ENCODE data around the gene SIK2. TPM values are rescaled to one million over a fixed set of nuclear protein-coding genes. Genes with fewer than 3 reads are reported as not detected.

SIK2 gene
- total RNA-seq, 3 donors from 2014 or later (not counting 1 experiment from before 2014, with no cell fraction given) = 7.1 to 14.3 (median 8.4) TPM

DNA sequence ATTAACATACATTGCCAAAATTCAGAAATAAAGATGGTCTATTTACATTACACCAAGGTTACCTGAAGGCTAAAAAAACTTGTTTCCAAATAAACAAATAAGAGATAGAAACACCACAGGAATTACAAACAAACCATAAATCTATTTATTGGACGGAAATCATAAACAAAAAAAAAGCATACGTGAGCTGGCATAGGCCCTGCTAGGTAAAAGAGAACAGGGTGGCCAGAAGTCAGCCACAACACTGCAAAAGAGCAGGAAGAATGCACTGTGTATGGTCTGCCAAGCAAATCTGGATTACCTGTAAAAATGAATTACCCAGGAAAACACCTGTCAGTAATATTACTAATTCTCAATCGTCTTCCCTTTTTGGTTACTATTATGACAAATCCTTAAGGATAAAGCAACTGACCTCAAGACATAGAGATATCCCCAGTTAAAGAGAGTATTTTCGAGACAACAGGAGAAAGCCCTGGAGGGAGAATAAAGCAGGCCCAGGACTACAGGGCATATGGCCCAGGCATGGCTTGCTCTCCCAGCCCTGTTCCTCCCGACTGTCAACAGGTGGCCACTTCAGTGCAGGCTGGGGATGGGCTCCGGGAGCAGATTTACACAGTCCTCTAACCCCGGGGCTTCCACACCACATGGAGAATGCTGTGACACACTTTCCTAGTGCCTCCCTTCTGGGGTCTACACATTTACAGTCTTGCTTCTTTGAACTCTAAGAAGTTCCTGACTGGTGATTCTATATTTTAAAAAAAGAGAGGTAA, 146.0 kb downstream of the SIK2 start:
- WGBS (ENCODE audit: insufficient coverage) = 92% methylated on average over 7 of the region's 7 CpGs
- no peaks in the 10 kb centered on the region for H3K9me3 Mint-ChIP-seq
- no peaks in the 10 kb centered on the region for H3K27me3 ChIP-seq (ENCODE audit: control insufficient read depth, insufficient read depth, low read length)

DNA sequence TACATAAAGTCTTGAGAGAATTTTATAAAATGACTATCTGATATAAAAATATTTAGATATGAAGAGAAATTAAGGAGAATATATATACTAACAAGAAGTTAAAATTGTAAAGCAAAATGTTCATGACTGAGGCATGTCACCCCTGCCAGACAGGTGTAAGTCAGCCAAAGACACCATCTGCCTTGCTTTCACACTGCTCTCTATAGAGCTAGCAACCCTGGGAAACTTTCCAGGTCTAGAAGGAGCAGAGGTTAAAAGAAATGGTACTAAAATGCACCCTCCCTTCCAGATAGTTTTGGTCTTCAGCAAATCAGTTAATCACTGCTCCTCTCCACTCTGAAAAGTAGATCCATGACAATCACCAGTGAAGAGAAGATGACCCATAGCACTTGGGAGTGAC, 147.4 kb downstream of the SIK2 start:
- Histone ChIP-seq H3K4me1 (ENCODE audit: control insufficient read depth, insufficient read depth, low read length) (no peaks in the 10 kb centered on the region), H3K27me3 (ENCODE audit: control insufficient read depth, insufficient read depth, low read length) (no peaks in the 10 kb centered on the region), H3K36me3 (ENCODE audit: control insufficient read depth, insufficient read depth, low read length) (peaks cover 74% of the 10 kb centered on the region), H3K4me3 (ENCODE audit: low read length) (no peak overlapping the region), H3K9me3 (ENCODE audit: control insufficient read depth, insufficient read depth, low read length) (no peaks in the 10 kb centered on the region), H3K27ac (ENCODE audit: low read length) (no peak overlapping the region)
- ATAC-seq (no peak), DNase-seq (no peak)
- Mint-ChIP-seq H3K4me1 (peaks cover 0 to 8% of the 10 kb centered on the region in 2 donors), H3K27me3 (ENCODE audit: low read depth in 2 of 2) (no peaks in the 10 kb centered on the region), H3K9me3 (no peaks in the 10 kb centered on the region), H3K4me3 (no peak overlapping the region), H3K36me3 (peaks cover 19% of the 10 kb centered on the region), H3K27ac (no peak overlapping the region)
- TF ChIP-seq, protein P1, sequence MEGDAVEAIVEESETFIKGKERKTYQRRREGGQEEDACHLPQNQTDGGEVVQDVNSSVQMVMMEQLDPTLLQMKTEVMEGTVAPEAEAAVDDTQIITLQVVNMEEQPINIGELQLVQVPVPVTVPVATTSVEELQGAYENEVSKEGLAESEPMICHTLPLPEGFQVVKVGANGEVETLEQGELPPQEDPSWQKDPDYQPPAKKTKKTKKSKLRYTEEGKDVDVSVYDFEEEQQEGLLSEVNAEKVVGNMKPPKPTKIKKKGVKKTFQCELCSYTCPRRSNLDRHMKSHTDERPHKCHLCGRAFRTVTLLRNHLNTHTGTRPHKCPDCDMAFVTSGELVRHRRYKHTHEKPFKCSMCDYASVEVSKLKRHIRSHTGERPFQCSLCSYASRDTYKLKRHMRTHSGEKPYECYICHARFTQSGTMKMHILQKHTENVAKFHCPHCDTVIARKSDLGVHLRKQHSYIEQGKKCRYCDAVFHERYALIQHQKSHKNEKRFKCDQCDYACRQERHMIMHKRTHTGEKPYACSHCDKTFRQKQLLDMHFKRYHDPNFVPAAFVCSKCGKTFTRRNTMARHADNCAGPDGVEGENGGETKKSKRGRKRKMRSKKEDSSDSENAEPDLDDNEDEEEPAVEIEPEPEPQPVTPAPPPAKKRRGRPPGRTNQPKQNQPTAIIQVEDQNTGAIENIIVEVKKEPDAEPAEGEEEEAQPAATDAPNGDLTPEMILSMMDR (IDR thresholded peaks at IDR 0.05) = no peak
- intact Hi-C loops (cut with micrococcal nuclease) = no loop called here

More for the DNA sequence above, 146.0 kb downstream of the SIK2 start:
- no peak overlapping the region for H3K4me3 Mint-ChIP-seq
- no peaks in the 10 kb centered on the region for H3K9me3 ChIP-seq (ENCODE audit: control insufficient read depth, insufficient read depth, low read length)
- no peak for ATAC-seq
- intact Hi-C loops (cut with micrococcal nuclease) = no loop called here
- peaks cover 19% of the 10 kb centered on the region for H3K36me3 Mint-ChIP-seq
- H3K36me3 ChIP-seq (ENCODE audit: control insufficient read depth, insufficient read depth, low read length) = peaks cover 70% of the 10 kb centered on the region
- H3K27ac ChIP-seq (ENCODE audit: low read length) = no peak overlapping the region
- peaks cover 0 to 8% of the 10 kb centered on the region in 2 donors for H3K4me1 Mint-ChIP-seq
- DNase-seq = no peak
- H3K27ac Mint-ChIP-seq = no peak overlapping the region
- TF ChIP-seq, protein P1 (IDR thresholded peaks at IDR 0.05) = no peak
- no peaks in the 10 kb centered on the region for H3K27me3 Mint-ChIP-seq (ENCODE audit: low read depth in 2 of 2)
- no peak overlapping the region for H3K4me3 ChIP-seq (ENCODE audit: low read length)
- H3K4me1 ChIP-seq (ENCODE audit: control insufficient read depth, insufficient read depth, low read length) = no peaks in the 10 kb centered on the region

DNA sequence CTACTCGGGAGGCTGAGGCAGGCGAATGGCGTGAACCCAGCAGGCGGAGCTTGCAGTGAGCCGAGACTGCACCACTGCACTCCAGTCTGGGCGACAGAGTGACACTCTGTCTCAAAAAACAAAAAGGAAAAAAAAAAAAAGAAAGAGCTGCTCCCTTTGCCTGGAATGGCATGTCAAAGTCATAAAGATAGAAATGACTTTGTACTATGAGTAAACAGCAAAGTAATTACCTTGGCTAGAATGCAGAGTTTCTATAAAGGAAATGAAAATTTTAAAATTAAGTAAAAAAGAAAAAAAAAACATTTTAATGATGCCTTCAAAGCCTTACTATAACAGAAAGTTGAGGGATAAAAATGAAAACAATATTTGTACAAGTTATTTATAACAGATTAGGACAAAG, 153.8 kb downstream of the SIK2 start:
- Mint-ChIP-seq H3K36me3 (peaks cover 6% of the 10 kb centered on the region), H3K27ac (no peak overlapping the region), H3K9me3 (no peaks in the 10 kb centered on the region), H3K27me3 (ENCODE audit: low read depth in 2 of 2) (no peaks in the 10 kb centered on the region), H3K4me3 (no peak overlapping the region), H3K4me1 (no peaks in the 10 kb centered on the region)
- TF ChIP-seq, protein P1 (IDR thresholded peaks at IDR 0.05) = no peak
- Histone ChIP-seq H3K9me3 (ENCODE audit: control insufficient read depth, insufficient read depth, low read length) (no peaks in the 10 kb centered on the region), H3K4me3 (ENCODE audit: low read length) (no peak overlapping the region), H3K27me3 (ENCODE audit: control insufficient read depth, insufficient read depth, low read length) (no peaks in the 10 kb centered on the region), H3K36me3 (ENCODE audit: control insufficient read depth, insufficient read depth, low read length) (peaks cover 70% of the 10 kb centered on the region), H3K27ac (ENCODE audit: low read length) (no peak overlapping the region), H3K4me1 (ENCODE audit: control insufficient read depth, insufficient read depth, low read length) (no peaks in the 10 kb centered on the region)
- no peak for ATAC-seq
- over 99% methylated on average over 6 of the region's 6 CpGs for WGBS (ENCODE audit: insufficient coverage)
- DNase-seq = no peak
- intact Hi-C loops (cut with micrococcal nuclease) = no loop called here

DNA sequence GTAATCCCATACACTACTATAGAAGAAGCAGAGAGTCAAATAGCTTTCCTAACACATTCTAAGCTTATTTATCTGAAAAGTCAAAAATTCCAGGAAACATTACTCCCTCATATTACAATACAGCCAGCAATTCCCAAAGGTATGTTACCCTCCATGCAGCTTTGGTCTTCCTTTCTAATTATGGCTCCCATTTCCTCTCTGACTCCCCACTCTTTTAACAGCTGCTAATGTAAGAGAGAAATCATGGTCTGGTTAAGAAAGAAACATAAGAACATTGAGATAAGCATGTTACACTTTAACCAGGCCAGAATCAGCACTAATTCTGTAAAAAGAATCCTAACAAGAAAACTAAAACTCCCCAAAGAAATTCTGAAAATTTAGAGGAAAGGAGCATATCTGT, 157.1 kb downstream of the SIK2 start:
- ATAC-seq (no peak), DNase-seq (no peak)
- Mint-ChIP-seq H3K4me3 (no peak overlapping the region), H3K9me3 (no peaks in the 10 kb centered on the region), H3K27ac (no peak overlapping the region), H3K27me3 (ENCODE audit: low read depth in 2 of 2) (no peaks in the 10 kb centered on the region), H3K4me1 (peaks cover 8 to 12% of the 10 kb centered on the region in 2 donors), H3K36me3 (peaks cover 6% of the 10 kb centered on the region)
- no peaks in the 10 kb centered on the region for H3K4me1 ChIP-seq (ENCODE audit: control insufficient read depth, insufficient read depth, low read length)
- H3K9me3 ChIP-seq (ENCODE audit: control insufficient read depth, insufficient read depth, low read length) = no peaks in the 10 kb centered on the region
- H3K27ac ChIP-seq (ENCODE audit: low read length) = no peak overlapping the region
- TF ChIP-seq, protein P1 (IDR thresholded peaks at IDR 0.05) = no peak
- no peaks in the 10 kb centered on the region for H3K27me3 ChIP-seq (ENCODE audit: control insufficient read depth, insufficient read depth, low read length)
- peaks cover 52% of the 10 kb centered on the region for H3K36me3 ChIP-seq (ENCODE audit: control insufficient read depth, insufficient read depth, low read length)
- H3K4me3 ChIP-seq (ENCODE audit: low read length) = no peak overlapping the region
- intact Hi-C loops (cut with micrococcal nuclease) = no loop called here

Data from natural killer cell (primary cell).